B cell (primary cell): Measurements from ENCODE around the gene DLG2. TPM values are rescaled to one million over a fixed set of nuclear protein-coding genes. Genes with fewer than 3 reads are reported as not detected.

ENCODE experiments used
- ATAC-seq: fragments of 200-7000 bp; cut with Tn5 transposase; one replicate; pipeline ENCODE4 v1.10.0; 2021; ENCODE audit warnings: low read depth, mild to moderate bottlenecking, moderate number of reproducible peaks, moderate library complexity
- CTCF ChIA-PET: fragments of 350-600 bp; sonication (Branson Sonifier 250); formaldehyde crosslinking; loops from one replicate; lab custom pipeline; 2021; ENCODE audit warnings: antibody characterized with exemption, inconsistent platforms; lab: Charles Lee
- POLR2A ChIA-PET: fragments of 350-600 bp; sonication (Branson Sonifier 250); formaldehyde crosslinking; loops from one replicate; lab custom pipeline; 2021; ENCODE audit warnings: antibody characterized with exemption; lab: Charles Lee
- DNase-seq: peaks from one replicate; pipeline ENCODE4 v3.0.0; 2013
- H2AFZ ChIP-seq: 2 replicates; pipeline ENCODE4 v1.6.1; 2012; ENCODE audit warnings: mild to moderate bottlenecking, low read depth, low read length; ENCODE audit not compliant: insufficient read depth, poor library complexity, severe bottlenecking
- H3K27ac ChIP-seq, 2 donors: 1 replicate in 1 of 2; 2 replicates in 1 of 2; pipeline ENCODE4 v1.5.1; 2012 to 2013; ENCODE audit warnings: low read length in 2 of 2, mild to moderate bottlenecking in 2 of 2, moderate library complexity in 1 of 2
- H3K27me3 ChIP-seq, 4 experiments: fragments of 200-600 bp in 1 of 4; sonication (generic) in 1 of 4; replicated peaks in 1 of 4; 1 replicate in 2 of 4; 2 replicates in 2 of 4; pipeline versions ENCODE4 v1.6.1 to v1.7.0; 2013 to 2016; ENCODE audit warnings: low read length in 3 of 4, mild to moderate bottlenecking in 2 of 4, mixed read lengths in 1 of 4, moderate library complexity in 1 of 4; ENCODE audit not compliant: insufficient read depth in 4 of 4, control insufficient read depth in 3 of 4; ENCODE audit errors: control extremely low read depth in 1 of 4
- H3K36me3 ChIP-seq, 2 experiments: replicated peaks in 1 of 2; 1 replicate in 1 of 2; 2 replicates in 1 of 2; pipeline versions ENCODE4 v1.6.1 to v1.7.1; 2013; ENCODE audit warnings: low read length in 1 of 2; ENCODE audit not compliant: insufficient read depth in 2 of 2, control insufficient read depth in 1 of 2; ENCODE audit errors: control extremely low read depth in 1 of 2, extremely low read depth in 1 of 2
- H3K4me1 ChIP-seq, 2 donors: fragments of 200-600 bp in 1 of 2; sonication (generic) in 1 of 2; 1 replicate in 1 of 2; 2 replicates in 1 of 2; pipeline versions ENCODE4 v1.5.1 to v1.6.1; 2013 to 2017; ENCODE audit warnings: low read length in 2 of 2; ENCODE audit not compliant: control insufficient read depth in 2 of 2, insufficient read depth in 2 of 2
- H3K4me2 ChIP-seq: replicated peaks from 2 replicates; pipeline ENCODE3; 2012; ENCODE audit warnings: mild to moderate bottlenecking, low read depth, low read length; ENCODE audit not compliant: poor library complexity, severe bottlenecking
- H3K4me3 ChIP-seq, 5 experiments: fragments of 200-600 bp in 1 of 5; sonication (generic) in 1 of 5; 1 replicate in 3 of 5; 2 replicates in 2 of 5; pipeline versions ENCODE4 v1.5.1 to v1.7.0; 2011 to 2016; ENCODE audit warnings: low read length in 4 of 5, mild to moderate bottlenecking in 4 of 5, low read depth in 2 of 5, control low read depth in 1 of 5, moderate library complexity in 1 of 5; ENCODE audit not compliant: insufficient read depth in 1 of 5; ENCODE audit errors: control extremely low read depth in 1 of 5, extremely low read depth in 1 of 5
- H3K79me2 ChIP-seq: fragments of 200-600 bp; sonication (generic); one replicate; pipeline ENCODE4 v1.6.0; 2016; ENCODE audit warnings: low read length; ENCODE audit not compliant: control insufficient read depth, insufficient read depth
- H3K9ac ChIP-seq: fragments of 200-600 bp; sonication (generic); 2 replicates; pipeline ENCODE4 v1.6.1; 2017; ENCODE audit warnings: mild to moderate bottlenecking, low read length, moderate library complexity
- H3K9me3 ChIP-seq, 3 donors: one replicate each; pipeline versions ENCODE4 v1.6.1 to v1.7.1; 2013; ENCODE audit warnings: low read length in 2 of 3; ENCODE audit not compliant: control insufficient read depth in 2 of 3, insufficient read depth in 1 of 3; ENCODE audit errors: control extremely low read depth in 1 of 3
- H4K20me1 ChIP-seq: 2 replicates; pipeline ENCODE4 v1.6.0; 2012; ENCODE audit warnings: mild to moderate bottlenecking, low read length; ENCODE audit not compliant: insufficient read depth, control insufficient read depth, poor library complexity, severe bottlenecking
- H3K27ac Mint-ChIP-seq: one replicate; pipeline ENCODE4 v1.8.0; 2021; ENCODE audit warnings: mixed read lengths
- H3K27me3 Mint-ChIP-seq: one replicate; pipeline ENCODE4 v1.8.0; 2021; ENCODE audit warnings: mixed read lengths
- H3K4me1 Mint-ChIP-seq: one replicate; pipeline ENCODE4 v1.8.0; 2021; ENCODE audit warnings: mixed read lengths
- H3K4me3 Mint-ChIP-seq: one replicate; pipeline ENCODE4 v1.8.0; 2021; ENCODE audit warnings: mixed read lengths
- H3K9me3 Mint-ChIP-seq: one replicate; pipeline ENCODE4 v1.8.0; 2022; ENCODE audit warnings: mixed read lengths; ENCODE audit not compliant: insufficient read depth
- EZH2 ChIP-seq: IDR thresholded peaks from 2 replicates; pipeline ENCODE4 v1.6.1; 2012; ENCODE audit warnings: borderline replicate concordance, low read depth, mild to moderate bottlenecking, moderate library complexity, low read length; ENCODE audit not compliant: insufficient read depth, poor library complexity, severe bottlenecking
- WGBS: methylation state at CpG from one replicate; pipeline ENCODE4 v1.1.5; 2013; ENCODE audit warnings: missing lambda C conversion rate; ENCODE audit not compliant: insufficient coverage; 5-methylcytosine and 5-hydroxymethylcytosine counted together
- intact Hi-C: fragments of 100-400 bp; cut with micrococcal nuclease; formaldehyde crosslinking; loops from one replicate; pipeline ENCODE4 v1.10.0; 2022
- polyA plus RNA-seq: library from polyadenylated mRNA; depleted of rRNA; stranded (reverse); fragments of >200 nt; gene quantifications from 2 replicates; pipeline ENCODE4 v1.2.3, GENCODE V29; 2012
- total RNA-seq, 2 donors: library from RNA; stranded (reverse); fragments of 120-200 nt in 1 of 2; gene quantifications; 1 replicate in 1 of 2; 2 replicates in 1 of 2; pipeline versions ENCODE4 v1.2.3 to v1.2.4, GENCODE V29; 2013 to 2022
- TF ChIP-seq, protein P1 (sequence below): fragments of 200-600 bp; IDR thresholded peaks from one replicate; pipeline ENCODE4 v1.8.0; 2022; ENCODE audit warnings: antibody characterized with exemption, mild to moderate bottlenecking

The DLG2 gene
- total and polyA plus RNA-seq, 2 donors (not counting 1 experiment from before 2014, with no cell fraction given): 0.54 to 5.4 TPM

DNA sequence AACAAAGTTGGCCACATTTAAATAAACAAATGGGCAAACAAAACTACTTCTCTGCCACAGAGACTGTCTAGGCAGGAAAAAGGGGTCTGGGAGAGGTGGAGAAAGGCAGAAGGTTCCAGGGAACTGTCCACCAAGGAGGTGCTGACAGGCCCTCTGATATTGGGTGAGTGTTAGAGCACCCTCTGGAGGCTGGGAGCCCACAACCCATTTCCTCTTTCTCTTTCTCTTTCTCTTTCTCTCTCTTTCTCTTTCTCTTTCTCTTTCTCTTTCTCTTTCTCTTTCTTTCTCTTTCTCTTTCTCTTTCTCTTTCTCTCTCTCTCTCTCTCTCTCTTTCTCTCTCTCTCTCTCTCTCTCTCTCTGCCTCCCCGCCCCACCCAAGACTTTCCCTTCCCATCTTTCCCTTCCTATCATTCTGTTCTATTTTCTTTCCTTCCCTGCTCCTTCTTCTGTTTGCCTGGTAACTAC, 912.8 kb downstream of the DLG2 start:
- Mint-ChIP-seq H3K9me3 (no peaks in the 10 kb centered on the region), H3K27me3 (peaks cover 15% of the 10 kb centered on the region), H3K27ac (no peak overlapping the region), H3K4me3 (no peak overlapping the region), H3K4me1 (no peaks in the 10 kb centered on the region)
- H3K27me3 ChIP-seq: peaks cover 0 to 5% (median under 1%) of the 10 kb centered on the region in 4 experiments
- no peak overlapping the region for H3K9ac ChIP-seq
- DNase-seq: peak; percentile 43
- ChIA-PET POLR2A (no interaction called here), CTCF (no interaction called here)
- no peaks in the 10 kb centered on the region for H4K20me1 ChIP-seq
- peaks cover 0 to 4% (median 0%) of the 10 kb centered on the region in 3 donors for H3K9me3 ChIP-seq
- no peak overlapping the region for H3K4me2 ChIP-seq
- no peaks in the 10 kb centered on the region for H3K36me3 ChIP-seq
- intact Hi-C loops: no loop called here
- WGBS: no CpG with 5 or more reads among the region's 1 CpG
- TF ChIP-seq, protein P1, sequence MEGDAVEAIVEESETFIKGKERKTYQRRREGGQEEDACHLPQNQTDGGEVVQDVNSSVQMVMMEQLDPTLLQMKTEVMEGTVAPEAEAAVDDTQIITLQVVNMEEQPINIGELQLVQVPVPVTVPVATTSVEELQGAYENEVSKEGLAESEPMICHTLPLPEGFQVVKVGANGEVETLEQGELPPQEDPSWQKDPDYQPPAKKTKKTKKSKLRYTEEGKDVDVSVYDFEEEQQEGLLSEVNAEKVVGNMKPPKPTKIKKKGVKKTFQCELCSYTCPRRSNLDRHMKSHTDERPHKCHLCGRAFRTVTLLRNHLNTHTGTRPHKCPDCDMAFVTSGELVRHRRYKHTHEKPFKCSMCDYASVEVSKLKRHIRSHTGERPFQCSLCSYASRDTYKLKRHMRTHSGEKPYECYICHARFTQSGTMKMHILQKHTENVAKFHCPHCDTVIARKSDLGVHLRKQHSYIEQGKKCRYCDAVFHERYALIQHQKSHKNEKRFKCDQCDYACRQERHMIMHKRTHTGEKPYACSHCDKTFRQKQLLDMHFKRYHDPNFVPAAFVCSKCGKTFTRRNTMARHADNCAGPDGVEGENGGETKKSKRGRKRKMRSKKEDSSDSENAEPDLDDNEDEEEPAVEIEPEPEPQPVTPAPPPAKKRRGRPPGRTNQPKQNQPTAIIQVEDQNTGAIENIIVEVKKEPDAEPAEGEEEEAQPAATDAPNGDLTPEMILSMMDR: peak; percentile 28
- no peak for TF ChIP-seq EZH2
- no peak overlapping the region for H2AFZ ChIP-seq
- H3K27ac ChIP-seq: no peak overlapping the region
- no peaks in the 10 kb centered on the region for H3K4me1 ChIP-seq
- H3K4me3 ChIP-seq: no peak overlapping the region
- H3K79me2 ChIP-seq: no peaks in the 10 kb centered on the region
- ATAC-seq: peak; percentile 47

GRCh38 chr11:84691830-84692229, 935.3 kb downstream of the DLG2 start:
- H3K79me2 ChIP-seq: no peaks in the 10 kb centered on the region
- ChIA-PET POLR2A (no interaction called here), CTCF (no interaction called here)
- no peak overlapping the region for H3K4me2 ChIP-seq
- no peaks in the 10 kb centered on the region for H3K9me3 Mint-ChIP-seq
- H3K4me1 Mint-ChIP-seq: no peaks in the 10 kb centered on the region
- no peak for DNase-seq
- no peak for TF ChIP-seq EZH2
- TF ChIP-seq, protein P1: no peak
- H3K9me3 ChIP-seq: no peaks in the 10 kb centered on the region
- no peak overlapping the region for H3K27ac Mint-ChIP-seq
- no peak overlapping the region for H3K9ac ChIP-seq
- intact Hi-C loops: no loop called here
- H3K4me3 ChIP-seq: no peak overlapping the region
- no peaks in the 10 kb centered on the region for H3K27me3 ChIP-seq
- H3K4me3 Mint-ChIP-seq: no peak overlapping the region
- no peak overlapping the region for H2AFZ ChIP-seq
- H3K4me1 ChIP-seq: no peaks in the 10 kb centered on the region
- H4K20me1 ChIP-seq: no peaks in the 10 kb centered on the region
- no peak overlapping the region for H3K27ac ChIP-seq
- no peaks in the 10 kb centered on the region for H3K36me3 ChIP-seq
- 93% methylated on average over 3 of the region's 4 CpGs for WGBS
- ATAC-seq: no peak
- H3K27me3 Mint-ChIP-seq: no peaks in the 10 kb centered on the region
